Transverse colon (tissue), 4 donors: ENCODE data around the gene HTT. TPM values are rescaled to one million over a fixed set of nuclear protein-coding genes. Genes with fewer than 3 reads are reported as not detected.

ENCODE experiments used
- DNase-seq: peaks from one replicate; pipeline ENCODE4 v3.0.0-alpha.2; 2019
- H3K27ac ChIP-seq, 4 donors: fragments of 200-600 bp; sonication (generic); 2 replicates each; pipeline ENCODE4 v1.5.1; 2016 to 2018; ENCODE audit warnings: inconsistent platforms in 4 of 4
- H3K27me3 ChIP-seq: fragments of 200-600 bp; sonication (generic); 2 replicates; pipeline ENCODE4 v1.5.1; 2017; ENCODE audit warnings: inconsistent platforms
- H3K36me3 ChIP-seq, 4 donors: fragments of 200-600 bp; sonication (generic); 2 replicates each; pipeline ENCODE4 v1.5.1; 2017 to 2019; ENCODE audit warnings: inconsistent platforms in 4 of 4
- H3K4me1 ChIP-seq, 4 donors: fragments of 200-600 bp; sonication (generic); 2 replicates each; pipeline ENCODE4 v1.5.1; 2017 to 2020; ENCODE audit warnings: inconsistent platforms in 4 of 4
- H3K4me3 ChIP-seq, 4 donors: fragments of 200-600 bp; sonication (generic); 1 replicate in 1 of 4; 2 replicates in 3 of 4; pipeline versions ENCODE4 v1.5.1 to v1.6.1; 2017 to 2019; ENCODE audit warnings: inconsistent platforms in 4 of 4
- H3K9me3 ChIP-seq, 2 donors: fragments of 200-600 bp; sonication (generic); 2 replicates each; pipeline ENCODE4 v1.5.1; 2017 to 2019; ENCODE audit warnings: inconsistent platforms in 2 of 2
- CTCF ChIP-seq, 5 experiments: fragments of 200-600 bp in 3 of 5; fragments of 450-650 bp in 2 of 5; sonication (generic) in 3 of 5; IDR thresholded peaks; 1 replicate in 2 of 5; 2 replicates in 3 of 5; pipeline ENCODE4 v1.5.1; 2016 to 2017; ENCODE audit warnings: antibody characterized with exemption in 5 of 5, inconsistent platforms in 3 of 5, mild to moderate bottlenecking in 2 of 5, moderate library complexity in 1 of 5
- EP300 ChIP-seq: sonication (generic); formaldehyde crosslinking; IDR thresholded peaks from one replicate; pipeline ENCODE4 v1.6.1; 2017; ENCODE audit warnings: antibody characterized with exemption, low read depth
- POLR2A ChIP-seq: fragments of 450-650 bp; IDR thresholded peaks from one replicate; pipeline ENCODE4 v1.6.1; 2016; ENCODE audit warnings: antibody characterized with exemption, mild to moderate bottlenecking, moderate library complexity
- POLR2AphosphoS5 ChIP-seq, 3 donors: sonication (generic); formaldehyde crosslinking; IDR thresholded peaks; one replicate each; pipeline ENCODE4 v1.6.1; 2016; ENCODE audit warnings: antibody characterized with exemption in 3 of 3
- WGBS, 2 donors: methylation state at CpG; one replicate each; pipeline ENCODE4 v1.1.5; 2018; ENCODE audit warnings: low coverage in 1 of 2; 5-methylcytosine and 5-hydroxymethylcytosine counted together
- in situ Hi-C, 4 donors: fragments of 200-750 bp; cut with MboI; loops; one replicate each; pipeline versions ENCODE4 v1.15.0 to v1.15.1; 2017; ENCODE audit warnings: low sequenced_read_pairs in 3 of 4, low pct_ligation_motif_present in 1 of 4, low pct_unique_long_range_greater_than_20kb in 1 of 4
- intact Hi-C: fragments of 100-400 bp; cut with DNase I; formaldehyde crosslinking; loops from one replicate; pipeline ENCODE4 v1.15.1; 2023; ENCODE audit warnings: low total_unique reads
- total RNA-seq, 4 donors: library from RNA; depleted of rRNA; stranded (reverse); fragments of >200 nt; gene quantifications; one replicate each; pipeline ENCODE4 v1.1.0, GENCODE V29; 2016

HTT gene
- total RNA-seq, 4 donors from 2014 or later, result 40.0 to 111 (median 79.4) TPM

GRCh38 chr4:3235581-3235980, 161.1 kb downstream of the HTT start:
- H3K27ac ChIP-seq, result no peak overlapping the region
- in situ Hi-C loops, result no loop called here
- H3K4me3 ChIP-seq, result no peak overlapping the region
- peaks cover 0 to 19% (median 9%) of the 10 kb centered on the region in 4 donors for H3K36me3 ChIP-seq
- H3K4me1 ChIP-seq, result peaks cover 0 to under 1% (median under 1%) of the 10 kb centered on the region in 4 donors
- no peaks in the 10 kb centered on the region for H3K27me3 ChIP-seq
- 89% methylated on average over 10 of the region's 11 CpGs; no CpG with 5 or more reads in 1 of the 2 donors for WGBS, 2 donors
- DNase-seq, result no peak
- TF ChIP-seq POLR2AphosphoS5 (IDR thresholded peaks at IDR 0.05) (no peak), EP300 (no peak), POLR2A (no peak), CTCF (IDR thresholded peaks at IDR 0.05) (no peak)
- no peaks in the 10 kb centered on the region for H3K9me3 ChIP-seq
- intact Hi-C loops, result no loop called here

- in situ Hi-C loops, result no loop called here
- H3K4me1 ChIP-seq, result peaks cover 0 to 8% (median 7%) of the 10 kb centered on the region in 4 donors
- WGBS, 2 donors, result 90% methylated on average over 9 of the region's 9 CpGs; no CpG with 5 or more reads in 1 of the 2 donors
Observed at GRCh38 chr4:3236326-3236878, 161.9 kb downstream of the HTT start.

DNA sequence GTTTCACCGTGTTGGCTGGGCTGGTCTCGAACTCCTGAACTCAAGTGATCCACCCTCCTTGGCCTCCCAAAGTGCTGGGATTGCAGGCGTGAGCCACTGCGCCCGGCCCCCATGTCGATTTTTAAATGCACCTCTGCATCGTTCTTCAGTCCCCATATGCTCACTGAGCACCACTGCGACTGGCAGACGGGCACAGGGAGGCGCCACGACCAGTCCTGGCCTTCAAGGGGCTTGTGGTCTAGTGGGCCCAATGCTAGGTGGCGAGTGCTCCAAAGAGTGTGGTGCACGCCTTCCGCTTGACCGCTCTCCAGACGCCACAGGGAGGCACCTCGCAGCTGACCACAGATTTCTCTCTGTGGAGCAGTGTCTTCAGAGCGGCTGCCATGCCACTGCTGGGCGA, 162.8 kb downstream of the HTT start:
- H3K36me3 ChIP-seq, result peaks cover 0 to 15% (median 8%) of the 10 kb centered on the region in 4 donors
- no peak for DNase-seq
- WGBS, 2 donors, result 93 to 94% methylated on average over 3 to 19 of the region's 19 CpGs
- TF ChIP-seq POLR2A, result no peak
- no peak for TF ChIP-seq CTCF (IDR thresholded peaks at IDR 0.05)
- TF ChIP-seq POLR2AphosphoS5 (IDR thresholded peaks at IDR 0.05), result no peak
- TF ChIP-seq EP300, result no peak
- H3K27ac ChIP-seq, result no peak overlapping the region
- intact Hi-C loops, result no loop called here
- no peaks in the 10 kb centered on the region for H3K27me3 ChIP-seq
- in situ Hi-C loops, result no loop called here
- H3K9me3 ChIP-seq, result no peaks in the 10 kb centered on the region
- H3K4me1 ChIP-seq, result peaks cover 0 to 13% (median 11%) of the 10 kb centered on the region in 4 donors
- no peak overlapping the region for H3K4me3 ChIP-seq

More at GRCh38 chr4:3236326-3236878, 161.9 kb downstream of the HTT start:
- no peak for DNase-seq
- no peaks in the 10 kb centered on the region for H3K27me3 ChIP-seq
- intact Hi-C loops, result no loop called here
- no peak overlapping the region for H3K27ac ChIP-seq
- H3K36me3 ChIP-seq, result peaks cover 0 to 19% (median 8%) of the 10 kb centered on the region in 4 donors
- H3K9me3 ChIP-seq, result no peaks in the 10 kb centered on the region
- TF ChIP-seq EP300 (no peak), CTCF (IDR thresholded peaks at IDR 0.05) (no peak), POLR2A (no peak), POLR2AphosphoS5 (IDR thresholded peaks at IDR 0.05) (no peak)
- no peak overlapping the region for H3K4me3 ChIP-seq

DNA sequence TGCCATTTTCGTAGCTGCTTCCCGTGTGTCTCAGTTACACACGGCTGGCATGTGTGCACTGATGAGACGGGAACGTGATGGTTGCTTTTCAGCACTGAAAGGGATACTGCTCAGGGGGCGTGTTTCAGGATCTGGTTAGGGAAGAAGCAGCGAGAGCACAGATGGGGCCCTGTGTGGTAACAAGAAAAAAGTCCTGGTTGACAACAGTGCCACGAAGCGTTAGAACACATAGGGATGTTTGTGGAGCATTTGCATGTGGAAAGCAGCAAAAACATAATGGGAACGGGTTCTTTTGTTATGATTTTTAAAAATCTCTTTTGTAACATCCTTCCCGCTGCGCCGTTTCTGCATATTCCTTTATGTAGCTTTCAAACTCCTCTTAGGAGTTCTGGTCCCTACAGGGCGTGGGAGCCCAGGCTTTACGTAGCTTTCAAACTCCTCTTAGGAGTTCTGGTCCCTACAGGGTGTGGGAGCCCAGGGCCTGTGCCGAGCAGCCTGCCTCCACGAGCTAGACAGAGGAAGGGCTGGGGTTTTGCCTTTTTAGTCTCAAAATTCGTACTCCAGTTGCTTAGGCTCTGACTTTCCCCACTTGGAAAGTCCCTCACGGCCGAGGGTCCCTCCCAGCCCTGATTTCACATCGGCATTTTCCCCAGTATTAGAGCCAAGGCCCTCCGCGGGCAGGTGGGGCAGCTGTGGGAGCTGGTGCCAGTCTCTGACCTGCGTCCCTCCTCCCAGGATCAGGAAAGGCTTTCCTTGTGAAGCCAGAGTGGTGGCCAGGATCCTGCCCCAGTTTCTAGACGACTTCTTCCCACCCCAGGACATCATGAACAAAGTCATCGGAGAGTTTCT, 163.5 kb downstream of the HTT start:
- intact Hi-C loops (no loop called here), in situ Hi-C loops (no loop called here)
- Histone ChIP-seq H3K27ac (no peak overlapping the region), H3K4me3 (no peak overlapping the region), H3K4me1 (peaks cover 0 to 15% (median 13%) of the 10 kb centered on the region in 4 donors), H3K36me3 (peaks cover 0 to 13% (median 5%) of the 10 kb centered on the region in 4 donors), H3K9me3 (no peaks in the 10 kb centered on the region), H3K27me3 (no peaks in the 10 kb centered on the region)
- TF ChIP-seq EP300 (no peak), CTCF (IDR thresholded peaks at IDR 0.05) (no peak), POLR2AphosphoS5 (IDR thresholded peaks at IDR 0.05) (no peak), POLR2A (no peak)
- 94 to 99% methylated on average over 9 to 26 of the region's 26 CpGs for WGBS, 2 donors
- DNase-seq, result no peak
